ENCODE measurements around the gene HOXB9.

DNA sequence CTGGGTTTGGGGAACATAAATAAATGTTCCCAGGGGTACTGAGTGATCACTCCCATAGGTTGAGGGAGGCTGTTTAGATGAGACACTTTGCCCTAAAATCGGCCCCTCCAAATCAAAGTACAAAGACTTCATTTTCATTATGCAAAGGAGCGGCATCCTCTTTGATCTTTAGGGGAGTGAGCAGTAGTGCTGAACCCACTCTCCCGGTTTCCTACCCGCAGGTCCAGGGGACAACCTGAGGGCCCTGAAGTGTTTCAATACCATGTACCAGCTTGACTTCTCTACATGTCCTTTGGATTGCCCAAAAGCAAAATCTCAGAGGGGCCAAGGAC lies 25.0 kb downstream of the HOXB9 start:
- TF ChIP-seq, protein P1, sequence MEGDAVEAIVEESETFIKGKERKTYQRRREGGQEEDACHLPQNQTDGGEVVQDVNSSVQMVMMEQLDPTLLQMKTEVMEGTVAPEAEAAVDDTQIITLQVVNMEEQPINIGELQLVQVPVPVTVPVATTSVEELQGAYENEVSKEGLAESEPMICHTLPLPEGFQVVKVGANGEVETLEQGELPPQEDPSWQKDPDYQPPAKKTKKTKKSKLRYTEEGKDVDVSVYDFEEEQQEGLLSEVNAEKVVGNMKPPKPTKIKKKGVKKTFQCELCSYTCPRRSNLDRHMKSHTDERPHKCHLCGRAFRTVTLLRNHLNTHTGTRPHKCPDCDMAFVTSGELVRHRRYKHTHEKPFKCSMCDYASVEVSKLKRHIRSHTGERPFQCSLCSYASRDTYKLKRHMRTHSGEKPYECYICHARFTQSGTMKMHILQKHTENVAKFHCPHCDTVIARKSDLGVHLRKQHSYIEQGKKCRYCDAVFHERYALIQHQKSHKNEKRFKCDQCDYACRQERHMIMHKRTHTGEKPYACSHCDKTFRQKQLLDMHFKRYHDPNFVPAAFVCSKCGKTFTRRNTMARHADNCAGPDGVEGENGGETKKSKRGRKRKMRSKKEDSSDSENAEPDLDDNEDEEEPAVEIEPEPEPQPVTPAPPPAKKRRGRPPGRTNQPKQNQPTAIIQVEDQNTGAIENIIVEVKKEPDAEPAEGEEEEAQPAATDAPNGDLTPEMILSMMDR (IDR thresholded peaks at IDR 0.05; ENCODE audit: borderline replicate concordance, extremely low read depth, low read length, poor library complexity, severe bottlenecking), result no peak
- TF ChIP-seq EZH2 (IDR thresholded peaks at IDR 0.05; ENCODE audit: borderline replicate concordance, low read depth, low read length, severe bottlenecking), result no peak
